ENCODE measurements around the gene PSMG4.

- TF ChIP-seq CTCF (conservative IDR thresholded peaks at IDR 0.05; ENCODE audit: low read depth, low read length) (no peak), EZH2 (IDR thresholded peaks at IDR 0.05; ENCODE audit: low read length, unreplicated experiment) (no peak)
Measured at GRCh38 chr6:3244003-3244831, 14.5 kb upstream of the PSMG4 start.
